NCI-H1694 treated with DMSO at 0.1 percent for 48 hours (cell line): Measurements from ENCODE around the gene NFIC.
"Not testable (repeated sequence)": the region's sequence is repeated elsewhere in the genome, so short reads cannot be mapped to it uniquely, and the experiment has no call there.

ENCODE experiments used
- DNase-seq: peaks from one replicate; lab custom pipeline; 2025; lab: John Stamatoyannopoulos, UW

Gene NFIC

GRCh38 chr19:3423183-3423829 is 56.9 kb downstream of the NFIC start:
- DNase-seq = no peak

GRCh38 chr19:3426433-3426832 is 60.0 kb downstream of the NFIC start:
- no peak for DNase-seq

GRCh38 chr19:3430366-3430680 is 63.9 kb downstream of the NFIC start:
- DNase-seq = not testable (repeated sequence)

GRCh38 chr19:3431760-3432397 is 65.5 kb downstream of the NFIC start:
- no peak for DNase-seq

GRCh38 chr19:3433313-3433712 is 66.9 kb downstream of the NFIC start:
- DNase-seq = no peak

GRCh38 chr19:3433805-3434540 is 67.6 kb downstream of the NFIC start:
- no peak for DNase-seq

- peak; percentile 63 for DNase-seq
Measured at GRCh38 chr19:3434630-3435553, 68.5 kb downstream of the NFIC start.

- peak; percentile 2 for DNase-seq
Measured at GRCh38 chr19:3440082-3440481, 73.7 kb downstream of the NFIC start.

GRCh38 chr19:3441089-3441985 is 75.0 kb downstream of the NFIC start:
- no peak for DNase-seq

- no peak for DNase-seq
Measured at GRCh38 chr19:3441986-3442329, 75.6 kb downstream of the NFIC start.

GRCh38 chr19:3442487-3443071 is 76.2 kb downstream of the NFIC start:
- DNase-seq = no peak

- DNase-seq = no peak
Measured at GRCh38 chr19:3443840-3444694, 77.7 kb downstream of the NFIC start.

GRCh38 chr19:3444695-3445234 is 78.4 kb downstream of the NFIC start:
- no peak for DNase-seq

GRCh38 chr19:3446657-3447056 is 80.3 kb downstream of the NFIC start:
- DNase-seq = not testable (repeated sequence)

- DNase-seq = no peak
Measured at GRCh38 chr19:3448616-3449334, 82.4 kb downstream of the NFIC start.

- DNase-seq = peak; percentile 25
Measured at GRCh38 chr19:3450796-3451411, 84.5 kb downstream of the NFIC start.

GRCh38 chr19:3451451-3451866 is 85.1 kb downstream of the NFIC start:
- DNase-seq = no peak

- no peak for DNase-seq
Measured at GRCh38 chr19:3452171-3452941, 86.0 kb downstream of the NFIC start.
